OCI-LY7 (cell line): Measurements from ENCODE around the gene NDUFA8.

Experiments used
- CTCF ChIP-seq: fragments of 200-600 bp; sonication (generic); conservative IDR thresholded peaks from 2 replicates; pipeline ENCODE4 v1.5.1; 2014; ENCODE audit warnings: mild to moderate bottlenecking, antibody characterized with exemption, low read length, moderate library complexity, mixed read lengths
- EZH2phosphoT487 ChIP-seq: fragments of 200-600 bp; sonication (generic); IDR thresholded peaks from 2 replicates; pipeline ENCODE4 v1.6.1; 2018; ENCODE audit warnings: low read depth, borderline replicate concordance, mild to moderate bottlenecking, mixed run types, antibody characterized with exemption, low read length, moderate library complexity, mixed read lengths

GRCh38 chr9:122190597-122191381 lies 31.2 kb upstream of the NDUFA8 start:
- TF ChIP-seq CTCF (no peak), EZH2phosphoT487 (no peak)
